Activated CD8-positive, alpha-beta memory T cell treated with anti-CD3 and anti-CD28 coated beads for 24 hours (primary cell): ENCODE measurements around the gene VSIG4.

ENCODE experiments used
- DNase-seq: peaks from one replicate; pipeline ENCODE4 v3.0.0-alpha.2; 2020

Gene VSIG4

DNA sequence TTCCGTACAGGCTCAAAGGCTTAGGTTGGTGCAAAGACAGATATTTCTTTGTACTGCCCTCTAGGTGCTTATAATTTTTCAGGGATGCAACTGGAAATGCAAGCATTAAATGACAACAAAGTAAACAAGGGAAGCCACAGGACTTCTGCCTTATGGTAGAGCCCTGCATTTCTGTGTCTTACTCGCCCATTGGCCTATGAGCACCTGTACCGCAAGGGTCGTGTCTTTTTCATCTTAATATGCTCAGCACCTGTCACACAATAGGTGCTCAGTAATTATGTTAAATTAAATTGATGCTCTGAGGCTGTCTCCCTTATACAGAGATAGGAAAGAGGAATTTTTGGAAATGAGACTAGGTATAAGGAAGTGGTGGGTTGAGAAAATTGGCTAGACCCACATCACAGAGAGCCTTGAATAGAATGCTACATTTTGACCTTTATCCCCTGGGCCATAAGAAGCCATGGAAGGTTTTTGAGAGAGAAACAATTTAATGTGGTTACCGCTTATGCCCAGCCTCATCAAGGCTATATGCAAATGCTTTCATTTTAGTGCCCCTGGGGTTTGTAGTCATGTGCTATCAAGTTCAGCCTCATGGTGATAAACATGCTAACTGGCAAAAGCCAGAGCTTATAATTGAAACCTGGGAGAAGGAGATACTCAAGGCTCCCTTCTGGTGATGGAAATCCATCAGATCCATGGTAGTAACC, 16.3 kb downstream of the VSIG4 start:
- DNase-seq = no peak

DNA sequence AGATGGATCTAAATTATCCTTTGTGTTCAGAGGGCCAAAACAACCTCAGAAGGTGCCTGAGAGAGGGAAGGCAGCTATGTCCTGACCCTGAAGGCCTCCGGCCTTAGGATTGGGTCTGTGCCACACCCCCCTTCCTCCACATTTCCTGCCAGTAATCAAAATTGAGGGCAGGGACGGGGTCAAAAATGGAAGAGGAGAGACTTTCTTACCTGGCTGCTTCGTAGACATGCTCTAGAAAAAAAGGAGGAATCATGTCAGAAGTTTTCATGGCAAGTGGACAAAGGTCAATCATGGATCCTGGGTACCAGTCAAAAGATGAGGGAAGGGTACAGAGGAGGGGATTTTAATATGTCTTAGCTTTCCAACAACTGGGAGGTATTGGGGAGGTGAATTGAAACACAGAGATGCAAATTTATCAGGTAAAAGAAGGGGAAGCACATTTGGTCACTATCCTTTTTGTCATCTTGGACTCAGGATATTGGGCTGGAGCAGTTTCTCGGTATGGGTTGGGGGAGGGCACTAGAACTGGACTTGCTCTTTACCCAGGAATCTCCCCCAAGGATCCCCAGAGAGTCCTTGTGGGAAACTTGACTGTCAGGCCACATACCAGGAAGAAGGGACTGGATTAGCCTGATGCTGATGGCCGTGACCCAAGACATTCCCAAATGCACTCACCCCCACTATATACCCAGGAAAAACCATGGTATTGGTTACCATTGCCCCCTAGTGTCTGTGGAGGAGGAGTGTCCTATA, 17.1 kb downstream of the VSIG4 start:
- DNase-seq = no peak

DNA sequence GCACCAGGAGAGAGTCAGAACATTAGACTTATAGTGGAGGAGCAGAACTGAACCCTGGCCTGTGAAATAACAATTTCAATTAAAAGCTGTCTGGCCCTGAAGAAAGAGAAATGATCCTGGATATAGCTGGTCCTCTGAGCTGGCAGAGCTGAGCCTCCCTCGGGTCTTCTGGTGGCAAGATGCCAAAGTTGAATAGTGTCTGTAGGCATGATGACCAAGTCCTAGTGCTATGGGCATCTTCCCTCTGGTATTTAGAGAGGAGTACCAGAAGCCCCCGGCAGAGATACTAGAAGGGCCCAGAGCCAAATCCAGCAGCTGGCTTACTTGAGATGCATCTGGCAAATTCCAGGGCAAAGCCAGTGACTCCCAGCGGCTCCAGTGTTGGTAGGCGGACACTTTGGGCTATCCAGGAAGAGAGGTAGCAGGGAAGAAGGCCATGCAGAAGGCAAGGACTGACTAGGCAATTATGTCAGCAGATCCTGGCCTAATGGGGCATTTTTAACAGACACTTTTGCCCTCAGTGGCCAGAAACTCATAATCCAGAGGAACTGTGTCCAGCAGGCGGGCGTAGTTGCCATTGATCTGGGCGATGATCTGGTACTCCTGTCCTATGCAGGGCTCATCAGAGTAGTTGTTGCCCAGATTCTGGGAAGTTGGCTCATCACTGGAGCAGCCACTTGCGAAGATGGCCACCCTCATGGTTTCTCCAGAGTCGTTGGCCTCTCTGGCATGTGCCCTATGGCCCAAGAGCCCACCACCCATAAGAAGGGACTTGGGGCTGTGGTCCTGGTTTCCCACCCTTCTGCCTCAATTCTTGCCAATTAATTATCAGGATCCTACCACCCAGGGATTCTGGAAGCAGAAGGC, 17.9 kb downstream of the VSIG4 start:
- DNase-seq = no peak

DNA sequence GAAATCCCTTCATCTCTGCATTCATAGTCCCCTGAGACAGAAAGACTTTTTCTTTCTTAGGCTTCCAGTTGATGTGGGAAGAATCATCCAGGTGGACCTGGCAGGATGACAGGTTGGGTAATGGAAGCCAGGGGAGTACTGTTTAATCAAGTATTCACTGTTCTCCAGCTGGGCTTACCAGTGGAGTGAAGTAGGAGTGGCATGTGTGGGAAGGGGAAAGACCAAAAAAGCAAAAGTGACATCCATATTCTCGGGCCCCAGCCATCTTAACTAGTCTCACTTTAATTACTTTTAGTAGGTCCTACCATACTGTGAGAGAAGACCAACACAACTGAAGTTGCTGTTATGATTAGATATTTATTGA, 18.5 kb downstream of the VSIG4 start:
- DNase-seq = no peak

DNA sequence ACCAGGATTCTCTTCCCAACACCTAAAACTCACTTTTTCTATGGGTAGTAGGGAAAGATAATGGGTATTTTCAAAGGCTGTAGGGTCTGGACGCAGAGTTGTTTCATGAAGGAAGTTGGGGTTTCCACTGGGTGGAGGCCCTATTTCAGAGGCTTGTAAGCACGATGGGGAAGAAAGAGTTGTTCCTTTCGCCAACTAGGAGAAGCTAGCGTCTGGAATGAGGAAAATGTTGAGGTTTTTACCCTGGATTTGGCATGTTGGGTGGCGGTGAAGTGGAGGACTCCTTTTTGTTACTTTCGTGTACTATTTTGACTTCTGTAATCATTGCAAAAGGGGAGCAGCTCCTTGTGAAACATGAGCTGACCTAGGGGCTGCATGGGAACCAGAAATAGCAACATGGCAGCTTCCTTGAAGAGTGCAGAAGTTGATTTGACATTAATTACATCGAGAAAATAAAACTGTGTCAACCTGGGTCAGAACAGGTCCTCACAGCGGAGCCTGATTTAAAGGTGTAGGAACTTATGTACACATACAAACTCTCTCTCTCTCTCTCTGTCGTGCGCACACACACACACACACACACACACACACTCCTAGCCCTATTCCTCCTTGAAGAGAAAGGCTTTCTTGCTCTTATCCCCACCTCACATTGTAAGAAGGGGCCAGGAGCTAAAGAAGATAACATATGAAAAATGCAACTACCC, 19.1 kb downstream of the VSIG4 start:
- DNase-seq = no peak

DNA sequence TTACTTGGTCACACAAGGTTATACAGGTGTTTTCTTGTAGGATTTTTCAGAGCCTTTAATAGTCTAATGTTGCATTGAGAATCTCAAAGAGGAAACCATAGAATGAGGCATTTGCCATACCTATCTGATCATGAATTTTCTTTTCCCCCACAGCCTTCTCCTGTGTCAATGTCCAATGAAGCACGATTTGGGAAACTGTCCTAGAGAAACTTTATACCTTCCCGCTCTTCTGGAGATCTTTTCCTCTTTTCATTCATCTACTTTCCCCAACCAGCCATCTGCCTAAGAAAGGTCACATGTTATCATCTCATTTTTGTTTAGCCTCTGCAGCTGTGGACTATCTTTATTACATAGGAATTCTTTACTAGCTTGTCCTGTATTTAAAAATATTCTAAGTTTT, 19.9 kb downstream of the VSIG4 start:
- DNase-seq = no peak

DNA sequence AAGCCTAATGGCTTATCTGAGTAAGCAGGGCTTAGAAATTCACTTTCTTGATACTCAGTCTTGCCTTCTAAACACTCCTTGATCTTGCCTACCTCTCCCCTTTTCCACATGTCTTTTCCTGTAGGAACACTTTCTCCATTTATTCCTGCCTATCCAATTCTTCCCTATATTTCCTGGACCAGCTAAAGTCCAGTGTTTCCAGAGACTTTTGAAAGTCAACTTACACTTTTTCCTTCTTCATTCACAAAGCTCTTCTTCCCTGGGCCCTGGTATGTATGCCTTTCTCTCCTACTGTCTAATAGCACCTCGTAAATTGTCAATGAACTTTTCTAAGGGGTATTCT, 20.6 kb downstream of the VSIG4 start:
- no peak for DNase-seq

DNA sequence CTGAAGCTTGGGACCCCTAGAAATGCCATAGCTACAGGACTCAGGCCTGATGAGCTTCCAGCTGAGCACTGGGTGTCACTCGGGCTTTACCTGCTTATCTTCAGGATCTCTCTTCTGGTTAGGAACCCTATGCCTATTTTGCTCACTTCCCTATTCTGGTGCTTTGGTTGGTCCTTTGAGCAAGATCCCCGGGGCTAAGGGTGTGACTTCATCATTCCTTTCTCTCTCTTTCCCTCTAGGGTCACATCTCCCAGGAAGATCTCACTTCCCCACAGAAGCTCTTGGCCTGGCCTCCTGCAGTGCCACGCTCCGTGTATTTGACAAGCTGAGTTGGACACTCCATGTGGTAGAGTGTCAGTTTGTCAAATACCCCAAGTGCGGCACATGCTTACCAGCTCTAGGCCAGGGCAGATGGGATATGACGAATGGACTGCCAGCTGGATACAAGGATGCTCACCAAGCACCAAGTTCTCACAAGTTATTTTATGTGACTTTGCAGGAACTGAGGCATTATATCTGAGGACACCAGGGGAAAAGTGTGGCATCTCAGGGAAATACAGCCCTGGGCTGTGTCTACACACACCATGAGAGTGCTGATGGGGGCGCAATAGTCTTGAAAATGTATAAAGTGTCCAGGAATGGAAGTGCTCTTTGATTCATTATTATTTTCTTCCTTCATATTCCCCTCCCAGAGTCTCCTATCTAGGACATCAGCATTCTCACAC, 21.1 kb downstream of the VSIG4 start:
- no peak for DNase-seq

DNA sequence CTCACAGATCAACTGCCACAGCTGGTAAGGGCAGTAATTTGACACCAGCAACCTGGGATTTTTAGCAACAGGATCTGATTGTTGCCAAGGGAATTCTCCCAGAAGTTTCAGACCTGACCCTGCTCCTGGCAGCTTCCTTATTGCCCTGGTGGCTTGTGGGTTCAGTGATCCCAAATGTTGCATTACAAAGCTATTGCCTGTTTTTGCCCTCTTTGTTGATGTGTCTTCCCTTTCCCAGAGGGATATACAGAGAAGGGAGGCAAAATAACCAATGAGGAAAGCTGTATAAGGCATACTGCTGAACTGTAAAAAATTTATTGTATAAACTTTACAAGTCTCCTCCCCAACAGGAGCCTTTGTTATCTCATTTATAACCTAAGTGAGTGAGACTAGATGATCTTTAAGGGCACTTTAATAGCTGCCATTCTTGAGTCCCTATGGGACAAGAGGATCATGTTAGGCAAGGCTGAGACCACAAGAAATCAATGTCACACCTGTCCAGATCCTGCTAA, 22.2 kb downstream of the VSIG4 start:
- DNase-seq = no peak

DNA sequence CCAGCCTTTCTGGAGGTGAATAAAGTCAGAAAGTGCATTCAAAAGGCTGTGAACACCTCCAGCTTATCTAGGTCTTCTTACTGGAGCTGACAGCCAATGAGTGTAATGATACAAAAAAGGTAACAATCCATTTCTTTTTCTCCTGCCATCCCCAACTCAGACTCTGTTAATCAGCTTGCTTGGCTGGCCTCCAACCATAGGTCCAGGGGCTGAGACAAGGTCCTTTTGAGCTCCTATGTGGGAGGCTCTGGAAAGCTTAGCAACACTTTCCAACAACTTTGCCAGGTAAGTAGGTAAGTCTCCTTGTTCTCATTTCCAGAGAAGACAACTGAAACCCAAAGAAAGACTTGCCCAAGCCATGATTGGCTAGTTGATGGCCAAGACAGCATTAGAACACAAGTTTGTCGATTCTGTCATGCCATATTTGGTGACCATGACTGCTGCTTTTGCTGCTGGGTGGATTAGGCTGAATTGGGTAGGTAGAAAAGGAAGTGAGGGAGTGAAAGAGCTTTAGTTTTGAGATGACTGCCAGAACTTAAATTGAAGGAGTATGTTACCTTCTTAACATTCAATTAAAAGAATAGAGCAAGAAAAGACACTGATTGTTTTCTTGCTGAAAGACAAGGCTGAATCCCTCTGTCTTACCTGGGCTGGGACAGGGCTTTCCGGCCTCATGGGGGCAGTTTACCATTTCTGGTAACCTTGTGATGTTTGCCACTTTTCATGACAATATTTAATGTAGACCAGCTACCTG, 22.8 kb downstream of the VSIG4 start:
- no peak for DNase-seq

DNA sequence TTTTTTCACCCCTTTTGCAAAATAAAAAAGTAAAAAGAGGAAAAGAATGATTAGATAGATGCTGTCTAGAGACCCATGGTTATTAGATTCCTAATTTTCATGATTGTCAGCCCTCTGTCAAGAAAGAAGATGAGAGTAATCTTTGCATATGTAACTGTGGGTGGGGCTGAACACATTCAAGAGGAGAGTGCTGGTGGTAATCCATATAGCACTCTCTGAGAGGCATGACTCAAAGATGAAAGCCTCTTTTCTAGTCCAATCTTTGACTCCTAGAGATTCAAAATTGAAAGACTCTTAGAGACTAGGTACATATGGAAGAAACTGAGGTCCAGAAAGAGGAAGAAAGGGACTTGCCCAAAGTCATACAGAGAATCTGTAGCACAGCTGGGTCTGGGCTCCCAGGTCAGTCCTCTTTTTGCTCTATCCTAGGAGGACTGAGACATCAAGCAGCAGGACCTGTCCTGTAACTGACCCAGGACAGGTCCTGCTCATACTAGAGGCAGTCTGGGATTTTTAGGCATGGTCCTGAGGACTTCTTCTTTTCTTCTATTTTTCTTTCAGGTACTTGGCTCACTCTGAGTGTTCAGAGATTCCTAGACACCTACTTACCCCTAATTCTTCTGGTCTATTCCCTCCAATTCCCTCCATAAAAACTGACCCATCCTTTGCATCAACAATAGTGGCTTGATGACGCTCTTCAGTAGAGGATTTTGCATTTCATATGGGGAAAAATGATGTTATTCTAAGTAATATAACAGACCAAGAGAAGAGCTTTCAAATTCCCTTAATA, 23.8 kb downstream of the VSIG4 start:
- DNase-seq = no peak

DNA sequence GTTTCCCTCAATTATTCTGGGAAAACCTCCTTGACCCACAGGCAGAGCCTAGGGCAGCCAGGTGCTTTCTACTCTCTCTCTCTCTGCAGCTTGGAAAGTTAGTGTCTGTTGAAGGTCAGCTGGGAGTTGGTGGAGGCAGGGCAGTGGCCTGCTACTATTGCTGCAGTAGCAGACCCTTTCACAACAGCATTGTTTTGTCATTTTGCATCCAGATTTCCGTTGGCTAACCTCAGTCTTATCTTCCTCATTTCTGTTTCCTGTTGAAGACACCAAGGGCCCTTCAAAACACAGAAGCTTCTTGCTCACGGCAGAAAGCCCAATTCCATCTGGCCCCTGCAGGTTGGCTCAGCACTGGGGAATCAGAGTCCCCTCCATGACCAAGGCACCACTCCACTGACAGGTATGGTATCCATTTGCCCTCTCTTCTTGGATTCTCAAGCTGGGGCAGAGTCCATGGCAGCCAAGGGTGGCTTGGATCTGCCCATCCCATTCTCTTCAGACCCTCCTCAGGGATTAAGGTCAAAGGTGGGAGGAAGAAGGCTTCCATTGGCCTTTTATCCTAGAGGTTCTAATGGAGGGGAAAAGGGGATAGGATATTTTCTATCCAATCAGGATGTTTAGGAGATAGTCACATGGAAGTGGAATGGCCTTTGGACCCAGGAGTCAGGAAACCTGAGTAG, 24.6 kb downstream of the VSIG4 start:
- no peak for DNase-seq

DNA sequence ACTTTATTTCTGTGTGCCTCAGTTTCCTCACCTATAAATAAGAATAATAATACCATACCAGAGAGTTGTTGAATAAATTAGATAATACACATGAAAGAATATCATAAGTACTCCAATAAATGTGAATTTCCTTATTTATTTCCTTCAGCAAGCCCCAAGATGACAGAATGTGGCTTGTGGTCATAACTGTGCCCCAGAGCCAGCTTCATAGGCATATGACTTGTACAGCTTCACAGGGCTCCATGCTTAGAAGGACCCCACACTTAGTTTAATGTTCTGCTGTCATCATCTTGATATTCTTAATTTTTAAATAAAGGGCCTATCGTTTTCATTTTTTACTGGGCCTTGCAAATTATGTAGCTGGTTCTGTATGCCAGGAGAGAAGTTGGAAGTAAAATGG, 25.3 kb downstream of the VSIG4 start:
- DNase-seq = no peak

DNA sequence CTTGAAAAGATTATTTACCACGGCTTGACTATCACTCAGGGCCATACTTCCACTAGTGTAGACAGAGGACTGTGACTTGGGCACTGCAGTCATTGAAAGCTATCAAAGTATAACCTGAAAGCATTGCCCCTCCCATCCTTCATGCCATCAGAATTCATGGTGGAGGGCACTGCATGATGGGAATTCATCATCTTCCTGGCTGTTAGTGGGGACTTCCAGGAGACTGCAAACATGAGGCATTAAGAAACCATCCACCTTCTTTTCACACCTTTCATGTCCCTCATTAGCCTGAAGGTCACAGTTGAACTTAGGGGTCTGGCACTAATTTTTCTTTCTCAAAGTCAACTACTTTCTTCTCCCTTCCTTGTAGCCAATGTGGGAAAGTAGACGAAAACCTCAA, 25.8 kb downstream of the VSIG4 start:
- no peak for DNase-seq

DNA sequence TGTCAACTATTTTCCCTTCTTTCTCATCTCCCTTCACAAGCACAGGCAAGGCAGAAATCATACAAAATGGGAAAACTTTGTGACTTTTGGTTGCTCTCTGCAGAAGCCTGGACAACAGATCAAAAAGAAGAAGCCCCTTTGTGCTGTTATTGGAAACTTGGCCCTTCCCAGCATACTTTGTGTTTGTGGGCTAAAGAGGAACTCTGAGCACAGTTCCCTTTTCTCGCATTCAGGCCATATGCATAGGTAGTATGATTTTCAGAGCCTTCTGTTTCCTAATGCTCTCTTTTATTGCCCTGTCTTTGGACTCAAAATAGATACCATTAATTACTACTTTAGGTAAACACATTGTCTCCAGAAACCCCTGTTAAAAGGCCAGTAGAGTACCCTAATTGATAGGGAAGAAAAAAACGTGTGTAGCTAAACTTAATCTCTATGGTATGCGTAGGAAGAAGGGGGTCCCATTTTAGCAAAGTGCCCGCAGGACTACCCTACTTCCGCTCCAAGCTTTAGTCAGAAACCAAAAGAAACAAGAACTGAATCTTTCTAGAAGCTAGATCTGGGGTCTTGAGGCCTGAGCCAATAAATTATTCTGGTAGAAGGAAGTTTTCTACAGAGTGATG, 26.6 kb downstream of the VSIG4 start:
- DNase-seq = no peak

DNA sequence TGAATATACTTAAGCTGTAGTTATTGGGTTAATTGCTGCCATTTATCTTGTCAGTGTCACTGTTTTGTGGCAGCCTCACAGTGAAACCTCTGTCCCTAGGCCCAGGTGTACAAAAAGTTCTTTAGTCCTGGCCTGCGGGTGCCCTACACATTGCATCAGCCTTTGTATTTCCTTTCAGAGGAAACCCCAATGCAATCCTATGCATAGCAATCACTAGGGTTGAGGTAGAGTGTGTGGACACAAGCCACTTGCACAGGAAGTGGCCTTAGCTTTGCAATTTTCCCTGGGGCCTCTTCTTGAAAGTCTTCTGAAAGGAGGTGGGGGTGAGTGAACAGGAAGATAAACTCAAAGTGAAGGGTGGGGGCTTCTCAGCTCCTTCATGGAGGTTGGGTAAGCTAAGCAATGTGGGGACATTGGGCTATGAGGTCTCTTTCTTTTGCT, 27.8 kb downstream of the VSIG4 start:
- no peak for DNase-seq

DNA sequence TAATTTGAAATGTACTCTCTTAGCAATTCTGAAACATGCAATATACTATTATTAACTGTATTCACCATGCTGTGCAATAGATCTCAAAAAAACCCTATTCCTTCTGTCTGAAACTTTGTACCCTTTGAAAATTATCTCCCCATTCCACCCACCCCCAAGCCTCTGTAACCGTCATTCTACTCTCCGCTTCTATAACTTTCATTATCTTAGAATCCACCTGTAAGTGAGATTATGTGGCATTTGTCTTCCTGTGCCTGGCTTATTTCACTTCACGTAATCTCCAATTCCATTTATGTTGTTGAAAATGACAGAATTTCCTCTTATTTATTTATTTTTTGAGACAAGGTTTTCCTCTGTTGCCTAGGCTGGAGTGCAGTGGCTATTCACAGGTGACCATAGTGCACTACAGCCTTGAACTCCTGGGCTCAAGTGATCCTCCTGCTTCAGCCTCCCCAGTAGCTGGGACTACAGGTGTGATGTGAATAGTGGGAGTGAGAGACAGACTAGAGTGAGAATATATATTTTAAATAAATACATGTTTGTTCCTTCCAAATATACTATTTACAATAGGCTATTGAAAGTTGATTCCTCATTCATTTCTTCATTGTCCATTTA, 30.5 kb downstream of the VSIG4 start:
- no peak for DNase-seq

DNA sequence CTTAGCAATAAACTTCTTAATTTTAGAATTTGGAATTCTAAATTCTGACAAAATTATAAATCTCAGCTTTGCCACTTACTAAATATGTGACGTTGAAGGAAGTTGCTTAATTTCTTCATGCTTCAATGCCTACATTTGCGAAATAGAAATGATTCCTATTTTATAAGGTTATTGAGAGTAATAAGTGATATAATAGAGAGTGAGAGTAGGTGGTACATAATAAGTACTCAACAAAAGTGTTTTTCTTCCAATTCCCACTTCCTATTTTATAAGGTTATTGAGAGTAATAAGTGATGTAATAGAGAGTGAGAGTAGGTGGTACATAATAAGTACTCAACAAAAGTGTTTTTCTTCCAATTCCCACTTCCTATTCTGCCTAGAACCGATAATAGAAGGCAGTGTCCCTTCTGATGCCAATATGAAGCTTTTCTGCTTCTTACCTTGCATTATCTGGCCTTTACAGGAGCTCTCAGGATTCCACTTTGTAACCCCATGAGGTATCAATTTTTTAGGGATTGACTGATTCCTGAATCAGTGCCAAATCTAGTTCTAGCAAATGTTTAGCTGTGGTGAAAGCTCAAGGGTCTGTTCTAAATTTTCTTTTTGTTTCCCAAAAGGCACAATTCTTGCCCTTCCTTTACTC, 31.4 kb downstream of the VSIG4 start:
- DNase-seq = no peak

DNA sequence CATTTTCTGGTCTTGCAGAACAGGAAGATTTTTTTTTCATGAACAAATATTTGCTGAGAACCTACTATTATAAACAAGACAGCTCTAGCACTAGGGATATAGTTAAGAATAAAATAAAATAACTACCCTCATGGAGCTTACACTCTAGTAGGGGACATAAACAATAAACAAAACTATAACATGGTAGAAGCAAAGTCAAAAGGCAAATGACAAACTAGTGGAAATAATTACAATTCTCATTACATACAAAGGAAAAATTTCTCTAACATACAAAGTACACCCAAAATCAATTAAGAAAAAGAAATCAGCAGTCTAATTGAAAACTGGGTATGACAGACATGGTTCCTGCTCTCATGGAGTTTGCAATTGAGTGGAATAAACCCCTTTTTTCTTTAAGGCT, 32.0 kb downstream of the VSIG4 start:
- no peak for DNase-seq
